DOHH2 (cell line): ENCODE measurements around the gene CDC25B.

ENCODE experiments used
- H3F3A ChIP-seq: fragments of 200-600 bp; sonication (generic), shearing (Covaris generic); 2 replicates; pipeline ENCODE4 v1.6.0; 2016; ENCODE audit warnings: antibody characterized with exemption, mild to moderate bottlenecking; ENCODE audit not compliant: control insufficient read depth, insufficient read depth
- H3K27ac ChIP-seq: fragments of 200-600 bp; sonication (generic); 2 replicates; pipeline ENCODE4 v1.5.1; 2014; ENCODE audit warnings: low read depth, mild to moderate bottlenecking, low read length, moderate library complexity
- H3K27me3 ChIP-seq: fragments of 200-600 bp; sonication (generic); 2 replicates; pipeline ENCODE4 v1.6.1; 2014; ENCODE audit warnings: mild to moderate bottlenecking, low read length, mixed read lengths; ENCODE audit not compliant: control insufficient read depth
- H3K36me3 ChIP-seq: fragments of 200-600 bp; sonication (generic); 2 replicates; pipeline ENCODE4 v1.6.1; 2014; ENCODE audit warnings: mild to moderate bottlenecking, low read length, moderate library complexity, mixed read lengths; ENCODE audit not compliant: control insufficient read depth
- H3K4me1 ChIP-seq: fragments of 200-600 bp; sonication (generic); 2 replicates; pipeline ENCODE4 v1.6.1; 2014; ENCODE audit warnings: mild to moderate bottlenecking, low read length, mixed read lengths; ENCODE audit not compliant: control insufficient read depth
- H3K4me2 ChIP-seq: fragments of 200-600 bp; sonication (generic); 2 replicates; pipeline ENCODE4 v1.6.0; 2014; ENCODE audit warnings: mild to moderate bottlenecking, low read length, moderate library complexity
- H3K4me3 ChIP-seq: fragments of 200-600 bp; sonication (generic); 2 replicates; pipeline ENCODE4 v1.5.1; 2014; ENCODE audit warnings: mild to moderate bottlenecking, low read length, mixed read lengths
- H3K79me2 ChIP-seq: fragments of 200-600 bp; sonication (generic); 2 replicates; pipeline ENCODE4 v1.6.1; 2014; ENCODE audit warnings: mild to moderate bottlenecking, low read length, mixed read lengths; ENCODE audit not compliant: control insufficient read depth
- H3K9me2 ChIP-seq: fragments of 200-600 bp; sonication (generic); replicated peaks from 2 replicates; pipeline ENCODE4 v1.6.1; 2014; ENCODE audit warnings: mild to moderate bottlenecking, low read length, mixed read lengths; ENCODE audit not compliant: control insufficient read depth
- H3K9me3 ChIP-seq: fragments of 200-600 bp; sonication (generic); 2 replicates; pipeline ENCODE4 v1.6.1; 2014; ENCODE audit warnings: antibody characterized with exemption, low read length, mixed read lengths; ENCODE audit not compliant: control insufficient read depth, insufficient read depth
- H4K20me1 ChIP-seq: fragments of 200-600 bp; sonication (generic); 2 replicates; pipeline ENCODE4 v1.6.0; 2014; ENCODE audit warnings: low read depth, mild to moderate bottlenecking, antibody characterized with exemption, low read length, moderate library complexity; ENCODE audit not compliant: control insufficient read depth, insufficient read depth
- CTCF ChIP-seq: fragments of 200-600 bp; sonication (generic); IDR thresholded peaks from one replicate; pipeline ENCODE4 v1.5.1; 2014; ENCODE audit warnings: antibody characterized with exemption, mild to moderate bottlenecking, low read depth, low read length; ENCODE audit not compliant: poor library complexity, severe bottlenecking
- EZH2phosphoT487 ChIP-seq: fragments of 200-600 bp; sonication (generic); IDR thresholded peaks from 2 replicates; pipeline ENCODE4 v1.6.1; 2017; ENCODE audit warnings: borderline replicate concordance, mild to moderate bottlenecking, antibody characterized with exemption, low read length, moderate library complexity, mixed read lengths

CDC25B gene

GRCh38 chr20:3812975-3813847 is 17.1 kb downstream of the CDC25B start:
- no peaks in the 10 kb centered on the region for H3K36me3 ChIP-seq
- H3K4me3 ChIP-seq: no peak overlapping the region
- H3K79me2 ChIP-seq: no peaks in the 10 kb centered on the region
- no peaks in the 10 kb centered on the region for H3K9me2 ChIP-seq
- H4K20me1 ChIP-seq: no peaks in the 10 kb centered on the region
- H3K4me1 ChIP-seq: peaks cover 11% of the 10 kb centered on the region
- H3K27me3 ChIP-seq: no peaks in the 10 kb centered on the region; the same call in 1 of the 2 replicates
- H3K4me2 ChIP-seq: no peak overlapping the region
- H3K27ac ChIP-seq: no peak overlapping the region
- TF ChIP-seq CTCF (no peak), EZH2phosphoT487 (no peak)
- H3K9me3 ChIP-seq: no peaks in the 10 kb centered on the region
- H3F3A ChIP-seq: no peaks in the 10 kb centered on the region

GRCh38 chr20:3813848-3814581 is 17.9 kb downstream of the CDC25B start:
- Histone ChIP-seq H3F3A (no peaks in the 10 kb centered on the region), H4K20me1 (no peaks in the 10 kb centered on the region), H3K4me3 (no peak overlapping the region), H3K79me2 (no peaks in the 10 kb centered on the region), H3K36me3 (no peaks in the 10 kb centered on the region), H3K27me3 (no peaks in the 10 kb centered on the region; the same call in 1 of the 2 replicates), H3K4me1 (peaks cover 18% of the 10 kb centered on the region), H3K4me2 (no peak overlapping the region), H3K9me2 (no peaks in the 10 kb centered on the region), H3K27ac (no peak overlapping the region), H3K9me3 (no peaks in the 10 kb centered on the region)
- TF ChIP-seq EZH2phosphoT487 (no peak), CTCF (no peak)

GRCh38 chr20:3814928-3815495 is 18.9 kb downstream of the CDC25B start:
- TF ChIP-seq EZH2phosphoT487 (no peak), CTCF (no peak)
- Histone ChIP-seq H4K20me1 (no peaks in the 10 kb centered on the region), H3F3A (no peaks in the 10 kb centered on the region), H3K4me3 (no peak overlapping the region), H3K4me2 (no peak overlapping the region), H3K4me1 (peaks cover 25% of the 10 kb centered on the region), H3K36me3 (no peaks in the 10 kb centered on the region), H3K27me3 (no peaks in the 10 kb centered on the region; the same call in 1 of the 2 replicates), H3K27ac (no peak overlapping the region), H3K79me2 (no peaks in the 10 kb centered on the region), H3K9me3 (no peaks in the 10 kb centered on the region), H3K9me2 (no peaks in the 10 kb centered on the region)
